Measurements from ENCODE around the gene CREBRF. TPM values are rescaled to one million over a fixed set of nuclear protein-coding genes. Genes with fewer than 3 reads are reported as not detected.

Gene CREBRF
- total and polyA plus RNA-seq, 2 experiments from 2014 or later = 2.0 to 3.5 TPM

DNA sequence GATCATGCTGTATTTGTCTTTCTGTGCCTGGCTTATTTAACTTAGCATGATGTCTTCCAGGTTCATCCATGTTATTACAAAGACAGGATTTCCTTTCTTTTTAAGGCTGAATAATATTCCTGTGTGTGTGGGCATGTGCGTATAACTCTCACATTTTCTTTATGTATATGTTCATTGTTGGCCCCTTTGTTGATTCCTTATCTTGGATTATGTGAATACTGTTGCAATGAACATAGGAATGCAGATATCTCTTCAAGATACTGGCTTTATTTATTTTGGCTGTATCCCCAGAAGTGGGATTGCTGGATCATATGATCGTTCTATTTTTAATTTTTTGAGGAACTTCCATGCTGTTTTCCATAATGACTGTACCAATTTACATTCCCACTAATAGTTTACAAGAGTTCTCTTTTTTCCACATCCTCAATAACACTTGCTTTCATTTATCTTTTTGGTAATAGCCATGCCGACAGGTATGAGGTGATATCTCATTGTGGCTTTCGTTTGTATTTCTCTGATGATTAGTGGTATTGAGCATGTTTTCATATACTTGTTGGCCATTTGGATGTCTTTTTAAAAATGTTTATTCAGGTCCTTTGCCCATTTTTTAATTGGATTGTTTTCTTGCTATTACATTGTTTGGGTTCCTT is 38.0 kb downstream of the CREBRF start:
- Histone ChIP-seq H3K4me2 (no peak overlapping the region), H3K79me2 (replicated peaks; ENCODE audit: insufficient read depth) (no peaks in the 10 kb centered on the region), H3K36me3 (ENCODE audit: insufficient read depth) (no peaks in the 10 kb centered on the region), H2AFZ (no peak overlapping the region), H3F3A (replicated peaks; ENCODE audit: low read depth) (no peaks in the 10 kb centered on the region), H3K27ac (ENCODE audit: low read depth) (no peak overlapping the region), H3K9me2 (ENCODE audit: insufficient read depth) (no peaks in the 10 kb centered on the region), H3K4me3 (no peak overlapping the region), H4K20me1 (replicated peaks; ENCODE audit: insufficient read depth) (no peaks in the 10 kb centered on the region), H3K4me1 (ENCODE audit: insufficient read depth) (no peaks in the 10 kb centered on the region), H3K27me3 (ENCODE audit: insufficient read depth) (no peaks in the 10 kb centered on the region)
- Mint-ChIP-seq H3K4me3 (no peak overlapping the region), H3K9me3 (no peaks in the 10 kb centered on the region), H3K4me1 (no peaks in the 10 kb centered on the region), H3K27ac (no peak overlapping the region), H3K27me3 (ENCODE audit: insufficient read depth, low read depth, poor library complexity) (no peaks in the 10 kb centered on the region), H3K36me3 (ENCODE audit: low read depth) (no peaks in the 10 kb centered on the region)
- TF ChIP-seq JUNB (IDR thresholded peaks at IDR 0.05; ENCODE audit: unreplicated experiment) = no peak
- TF ChIP-seq REST (IDR thresholded peaks at IDR 0.05; ENCODE audit: unreplicated experiment) = no peak
- TF ChIP-seq CREB1 (CRISPR knock-in tag; IDR thresholded peaks at IDR 0.05; ENCODE audit: low read depth) = no peak
- TF ChIP-seq ZNF114 (CRISPR knock-in tag; IDR thresholded peaks at IDR 0.05) = no peak
- no peak for TF ChIP-seq STAT1 (IDR thresholded peaks at IDR 0.05; ENCODE audit: unreplicated experiment)
- TF ChIP-seq ZNF331 (CRISPR knock-in tag; IDR thresholded peaks at IDR 0.05; ENCODE audit: low read depth) = no peak
- no peak for TF ChIP-seq POLR2AphosphoS5 (IDR thresholded peaks at IDR 0.05; ENCODE audit: low read depth)
- TF ChIP-seq EZH2phosphoT487 (IDR thresholded peaks at IDR 0.05; ENCODE audit: unreplicated experiment) = no peak
- no peak for TF ChIP-seq NANOG (IDR thresholded peaks at IDR 0.05; ENCODE audit: borderline replicate concordance)
- no peak for TF ChIP-seq CTCF (conservative IDR thresholded peaks at IDR 0.05; ENCODE audit: low read depth in 2 of 2)
- TF ChIP-seq EZH2 (IDR thresholded peaks at IDR 0.05; ENCODE audit: low read depth, unreplicated experiment) = no peak
- TF ChIP-seq ETS1 (IDR thresholded peaks at IDR 0.05) = no peak
- TF ChIP-seq ZNF462 (CRISPR knock-in tag; IDR thresholded peaks at IDR 0.05) = no peak
- DNase-seq (ENCODE audit: low spot score) (no peak), ATAC-seq (no peak)
